HG02885 (cell line): ENCODE results near the gene SKAP2.
"Not testable (repeated sequence)": the region's sequence is repeated elsewhere in the genome, so short reads cannot be mapped to it uniquely, and the experiment has no call there.

Experiments
- ATAC-seq: cut with Tn5 transposase; IDR thresholded peaks from one replicate; pipeline ENCODE4 v1.9.1; 2021; ENCODE audit warnings: mild to moderate bottlenecking; ENCODE audit not compliant: unreplicated experiment, poor library complexity

Gene SKAP2

DNA sequence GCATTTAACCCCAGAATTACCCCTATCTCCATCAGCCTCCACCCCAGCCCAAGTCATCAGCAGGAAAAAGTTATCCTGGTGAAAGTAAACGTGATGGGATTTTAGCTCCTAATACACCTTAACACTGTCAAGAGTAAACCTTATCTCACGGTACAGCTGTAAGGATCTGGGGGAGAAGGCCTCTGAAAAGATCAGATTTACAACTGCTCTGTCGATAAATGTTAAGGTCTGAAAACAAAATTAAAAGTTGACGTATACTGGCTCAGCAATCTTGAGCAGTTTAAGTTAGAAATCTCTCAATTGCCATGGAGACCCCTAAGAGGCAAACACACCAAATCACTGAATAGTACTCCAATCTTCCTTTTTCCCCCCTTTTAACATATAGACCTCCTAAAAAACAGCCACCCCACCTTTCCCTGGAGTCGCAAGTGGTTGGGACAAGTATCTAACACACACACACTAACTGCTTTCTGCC lies 6.1 kb downstream of the SKAP2 start:
- ATAC-seq = no peak

DNA sequence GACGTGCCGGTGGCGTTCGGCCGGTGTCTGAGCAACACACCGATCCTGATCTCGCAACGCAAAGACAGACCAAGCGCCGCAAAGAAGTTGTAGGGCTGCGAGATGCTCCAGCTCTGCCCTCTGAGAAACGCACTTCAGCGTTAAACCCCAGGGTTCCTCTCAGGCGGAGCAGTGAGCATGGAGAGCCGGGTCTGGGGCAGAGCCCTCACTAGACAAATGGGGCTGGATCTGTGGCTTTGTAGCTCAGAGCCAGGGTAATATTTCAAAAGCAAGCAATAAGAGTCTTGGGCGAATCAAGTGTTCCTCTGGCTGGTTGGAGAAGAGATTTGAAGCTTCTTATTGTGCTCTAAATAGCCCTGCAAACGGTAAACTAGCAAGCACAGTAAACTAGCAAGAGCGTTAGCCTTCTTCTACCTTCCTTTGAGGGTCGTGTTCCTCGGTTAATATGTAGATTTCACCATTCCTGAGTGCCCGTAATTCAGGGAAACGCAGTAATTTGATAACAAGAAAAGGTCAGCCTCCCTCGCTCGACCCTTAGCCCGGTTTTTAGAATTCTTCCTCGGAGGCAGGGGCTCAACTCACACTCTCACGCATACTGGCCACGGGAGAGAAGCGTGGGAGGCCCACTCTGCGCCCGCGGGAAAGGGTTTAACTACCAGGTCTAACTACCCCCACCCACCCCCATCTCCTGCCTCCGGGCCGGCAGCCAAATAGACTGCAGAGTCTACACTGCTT lies 6.7 kb downstream of the SKAP2 start:
- no peak for ATAC-seq

DNA sequence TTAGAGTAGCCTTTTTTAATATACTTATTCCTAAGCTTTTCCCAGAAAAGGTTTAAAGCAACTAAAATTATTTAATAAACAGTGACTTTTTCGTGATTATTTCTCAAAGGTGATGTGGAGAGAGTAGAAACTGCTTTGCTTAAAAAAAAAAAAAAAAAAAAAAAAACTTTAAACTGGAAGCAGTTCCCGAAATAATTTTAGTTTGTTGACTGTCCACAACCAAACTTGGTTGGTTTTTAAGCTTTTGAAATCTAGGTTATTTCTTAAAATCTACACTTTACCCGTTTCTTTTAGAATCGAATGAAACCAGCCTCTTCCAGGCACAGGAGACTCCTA lies 7.3 kb downstream of the SKAP2 start:
- no peak for ATAC-seq

DNA sequence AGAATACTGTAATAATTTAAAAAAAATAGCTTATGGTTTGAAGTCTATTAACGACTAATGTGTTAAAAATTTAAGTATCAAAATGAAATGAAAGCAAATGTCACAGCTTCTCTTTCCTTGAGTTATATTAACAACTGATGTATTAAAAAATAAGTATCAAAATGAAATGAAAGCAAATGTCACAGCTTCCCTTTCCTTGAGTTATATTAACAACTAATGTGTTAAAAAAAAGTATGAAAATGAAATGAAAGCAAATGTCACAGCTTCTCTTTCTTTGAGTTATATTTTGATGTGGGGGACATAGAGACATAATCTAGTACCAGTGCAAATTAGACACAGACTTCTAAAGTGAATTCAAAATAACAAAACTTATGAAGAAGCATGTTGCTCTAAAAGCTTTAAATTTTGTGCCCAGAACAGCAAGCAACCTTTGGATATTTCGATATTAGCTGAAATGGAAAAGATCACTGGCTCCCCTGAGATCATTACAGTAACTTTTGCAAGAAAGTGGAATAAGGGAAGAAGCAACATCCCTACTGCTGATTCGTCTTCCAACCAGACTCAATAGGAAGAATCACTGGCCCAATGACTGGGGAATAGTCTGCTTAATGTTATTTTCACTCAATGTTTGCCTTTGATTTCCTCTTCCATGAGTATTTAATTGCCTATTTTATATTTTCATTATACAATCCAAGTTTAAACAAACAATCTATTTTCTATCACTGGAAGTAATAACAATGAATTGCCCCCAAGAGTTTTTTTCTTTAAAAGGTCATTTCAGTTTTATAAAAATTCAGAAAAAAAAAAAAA lies 8.0 kb downstream of the SKAP2 start:
- no peak for ATAC-seq

DNA sequence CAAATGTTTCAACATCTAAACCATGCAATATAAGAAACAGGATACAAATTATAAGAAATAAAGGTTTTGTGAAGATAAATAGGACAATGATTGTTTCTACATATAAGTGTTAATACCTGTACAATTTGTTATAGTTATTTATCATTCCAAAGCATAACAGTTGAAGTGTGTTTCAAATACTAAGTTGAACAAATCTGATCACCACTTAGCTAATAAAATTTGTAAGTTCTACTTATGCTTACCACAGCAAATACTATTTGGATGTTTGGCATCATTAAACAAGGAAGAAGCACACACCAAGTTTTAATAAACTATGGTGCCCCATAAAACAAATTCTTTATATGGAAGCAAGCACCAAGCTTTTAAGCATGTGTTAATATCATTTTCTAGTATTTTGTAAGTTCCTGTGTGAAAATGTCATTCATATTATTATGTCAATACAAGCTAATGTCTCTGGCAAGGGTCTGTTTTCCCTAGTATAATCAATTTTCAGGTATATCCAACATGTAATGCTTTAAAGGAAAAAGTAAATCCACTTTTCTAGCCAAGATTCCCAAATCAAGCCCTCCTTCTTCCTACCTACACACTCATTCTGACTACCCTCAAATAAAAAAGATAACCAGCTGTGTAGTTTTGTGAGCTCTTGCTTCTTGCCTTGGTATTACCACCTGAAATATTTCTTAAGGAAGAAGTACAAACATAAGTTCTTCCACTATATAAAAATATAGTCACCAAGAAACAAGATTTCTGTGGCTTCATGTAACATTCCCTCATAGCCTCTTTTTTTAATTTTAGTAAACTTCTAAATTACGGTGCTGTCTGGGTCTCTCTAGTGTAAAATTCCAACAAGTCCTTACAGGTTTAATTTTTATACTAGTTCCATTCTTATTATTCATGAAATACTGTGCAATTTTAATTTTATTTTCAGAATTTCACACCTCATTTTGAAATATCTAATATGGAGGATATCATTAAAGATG lies 9.2 kb downstream of the SKAP2 start:
- ATAC-seq = no peak

DNA sequence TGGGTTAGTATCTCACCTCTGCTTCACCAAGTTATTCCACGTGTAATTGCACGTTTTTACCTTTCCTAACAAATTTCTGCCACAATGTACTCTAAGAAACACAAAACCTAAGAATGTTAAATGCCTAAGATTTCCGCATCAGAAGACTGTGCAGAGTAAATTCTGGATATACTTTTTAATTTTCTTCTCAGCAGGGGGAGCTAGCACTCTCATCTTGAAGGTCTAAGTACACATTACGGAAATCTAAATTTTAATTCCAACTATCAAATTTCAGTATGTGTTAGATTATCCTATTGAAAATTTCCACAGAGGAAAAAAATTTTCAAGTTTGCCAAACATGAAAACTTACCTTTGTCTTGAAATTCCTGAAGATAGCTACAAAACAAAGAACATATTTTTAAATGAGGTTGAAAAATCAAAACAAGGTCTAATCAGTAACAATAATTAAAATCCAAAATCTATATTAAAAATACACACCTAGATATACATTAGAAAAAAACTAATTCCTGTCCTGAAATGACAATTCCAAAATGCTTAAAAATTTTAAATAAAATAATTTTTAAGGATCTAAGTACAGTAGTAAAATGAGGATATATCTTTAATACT lies 10.5 kb downstream of the SKAP2 start:
- no peak for ATAC-seq

DNA sequence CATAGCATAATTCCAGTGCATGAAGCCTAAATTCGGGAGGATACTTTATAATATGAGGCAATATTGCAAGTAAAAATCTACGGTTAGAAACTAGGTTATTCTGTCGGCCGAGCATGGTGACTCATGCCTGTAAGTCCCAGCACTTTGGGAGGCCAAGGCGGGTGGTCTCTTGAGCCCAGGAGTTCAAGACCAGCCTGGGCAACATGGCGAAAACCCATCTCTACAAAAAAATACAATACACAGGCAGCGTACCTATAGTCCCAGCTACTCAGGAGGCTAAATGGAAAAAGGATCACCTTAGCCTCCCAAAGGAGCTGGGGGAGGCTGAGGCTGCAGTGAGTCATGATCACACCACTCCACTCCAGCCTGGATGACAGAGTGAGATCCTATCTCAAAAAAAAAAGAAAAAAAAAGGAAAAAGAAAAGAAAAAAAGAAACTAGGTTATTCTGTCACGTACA lies 14.2 kb downstream of the SKAP2 start:
- no peak for ATAC-seq

DNA sequence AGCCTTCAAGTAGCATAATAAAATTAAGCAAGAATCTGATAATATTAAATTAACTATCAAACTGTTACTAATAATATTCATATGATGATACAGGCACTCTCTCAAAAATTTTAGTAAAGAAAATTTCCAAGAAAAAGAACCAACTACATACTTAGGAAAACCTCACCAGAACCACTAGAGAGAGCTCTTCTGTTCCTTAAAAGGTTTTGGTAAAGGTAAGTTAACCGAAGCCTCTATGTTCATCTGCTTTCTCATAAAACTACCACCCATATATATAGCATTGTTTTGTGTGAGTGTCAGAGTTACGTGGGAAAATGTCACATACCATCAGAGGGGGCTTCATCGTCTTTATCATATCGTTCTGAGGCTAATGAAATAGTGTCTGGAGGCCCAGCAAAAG lies 20.7 kb downstream of the SKAP2 start:
- ATAC-seq = no peak

DNA sequence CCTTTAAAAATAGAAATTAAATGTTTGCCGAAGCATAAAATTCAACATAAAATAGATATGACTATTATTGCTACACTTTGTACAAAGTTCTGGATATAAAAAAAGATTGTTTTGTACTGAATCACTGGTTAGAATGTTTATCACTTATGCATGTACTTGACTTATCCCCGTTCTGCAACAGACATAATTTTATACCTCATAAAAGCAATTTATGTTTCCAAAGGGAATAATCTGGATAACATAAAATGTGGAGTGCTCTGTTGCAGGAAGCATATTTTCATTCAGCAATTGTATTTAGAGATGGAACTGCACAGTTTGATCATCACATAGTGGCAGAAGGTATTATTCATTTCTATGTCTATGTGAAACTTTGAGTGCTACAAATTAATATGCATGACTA lies 21.5 kb downstream of the SKAP2 start:
- ATAC-seq = no peak

DNA sequence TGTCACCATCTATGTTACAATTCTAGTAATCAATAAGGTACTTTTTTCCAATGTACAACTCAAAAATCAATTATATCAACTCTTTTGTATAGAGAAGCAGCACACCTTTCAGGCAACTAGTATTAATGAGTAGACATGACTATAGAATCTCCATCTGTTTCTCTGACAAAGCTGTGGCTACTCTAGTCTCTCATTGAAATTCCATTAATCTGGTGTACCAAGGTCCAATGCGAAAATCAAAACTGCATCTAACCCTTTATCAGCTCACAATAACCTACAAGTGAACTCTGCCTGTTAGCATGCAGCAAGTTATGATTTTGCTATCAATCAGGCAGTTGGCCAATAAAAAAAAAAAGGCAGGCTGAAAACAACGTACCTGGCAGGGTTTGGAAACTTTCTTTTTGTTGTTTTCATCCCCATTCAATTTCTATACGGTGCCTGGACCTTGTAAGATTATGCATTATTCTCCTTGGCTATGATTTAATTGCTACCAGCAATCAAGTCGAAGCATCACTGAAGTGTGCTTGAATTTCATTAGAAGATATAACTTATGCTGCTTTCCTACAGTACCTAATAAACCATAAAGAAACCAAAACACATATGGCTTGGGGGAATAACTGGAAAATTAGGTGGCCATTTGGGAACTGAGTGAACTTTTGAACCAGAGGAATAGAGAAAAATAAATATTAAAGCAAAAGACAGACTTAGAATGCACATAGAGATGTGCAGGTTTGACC lies 23.2 kb downstream of the SKAP2 start:
- ATAC-seq = no peak

DNA sequence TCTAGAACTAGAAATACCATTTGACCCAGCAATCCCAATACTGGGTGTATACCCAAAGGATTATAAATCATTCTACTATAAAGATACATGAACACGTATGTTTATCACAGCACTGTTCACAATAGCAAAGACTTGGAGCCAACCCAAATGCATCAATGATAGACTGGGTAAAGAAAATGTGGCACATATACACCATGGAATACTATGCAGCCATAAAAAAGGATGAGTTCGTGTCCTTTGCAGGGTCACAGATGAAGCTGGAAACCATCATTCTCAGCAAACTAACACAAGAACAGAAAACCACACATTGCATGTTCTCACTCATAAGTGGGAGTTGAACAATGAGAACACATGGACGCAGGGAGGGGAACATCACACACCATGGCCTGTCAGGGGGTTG lies 27.6 kb downstream of the SKAP2 start:
- ATAC-seq = not testable (repeated sequence)

DNA sequence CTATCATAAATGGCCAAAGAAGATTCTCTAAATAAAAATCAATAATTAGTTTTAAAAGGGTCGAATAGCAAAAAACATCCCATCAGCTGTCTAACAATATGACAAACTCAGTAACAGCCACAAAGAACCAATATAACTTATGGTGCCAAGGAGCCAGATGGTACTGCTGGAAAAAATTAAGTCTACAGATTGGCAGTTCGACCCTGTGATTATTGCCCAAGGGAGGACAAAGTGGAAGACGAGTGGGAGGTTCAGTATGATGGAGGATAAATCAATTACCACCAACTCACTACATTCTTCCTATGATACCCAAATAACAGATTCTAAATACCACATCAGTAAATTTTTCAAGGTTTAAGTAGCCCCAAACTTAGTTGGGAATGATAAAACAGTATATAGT lies 49.0 kb downstream of the SKAP2 start:
- no peak for ATAC-seq

DNA sequence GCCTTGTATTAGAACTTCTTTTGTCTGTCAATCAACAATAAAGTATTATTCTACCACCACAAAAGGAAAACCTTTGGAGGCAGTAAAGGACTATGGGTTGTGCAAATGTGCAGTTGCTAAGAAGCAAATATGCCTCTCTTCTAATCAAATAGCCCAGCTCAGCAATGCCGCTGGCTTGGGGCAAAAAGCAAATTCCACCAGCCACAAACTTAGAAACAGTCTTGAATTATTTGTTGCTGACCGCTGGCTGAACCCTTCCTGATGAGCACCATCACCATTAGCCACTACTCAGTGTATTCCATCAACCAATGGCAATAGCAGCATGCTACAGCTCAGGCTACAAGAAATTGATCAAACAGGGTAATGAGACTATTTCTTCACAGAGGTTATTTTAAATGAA lies 51.0 kb downstream of the SKAP2 start:
- no peak for ATAC-seq

DNA sequence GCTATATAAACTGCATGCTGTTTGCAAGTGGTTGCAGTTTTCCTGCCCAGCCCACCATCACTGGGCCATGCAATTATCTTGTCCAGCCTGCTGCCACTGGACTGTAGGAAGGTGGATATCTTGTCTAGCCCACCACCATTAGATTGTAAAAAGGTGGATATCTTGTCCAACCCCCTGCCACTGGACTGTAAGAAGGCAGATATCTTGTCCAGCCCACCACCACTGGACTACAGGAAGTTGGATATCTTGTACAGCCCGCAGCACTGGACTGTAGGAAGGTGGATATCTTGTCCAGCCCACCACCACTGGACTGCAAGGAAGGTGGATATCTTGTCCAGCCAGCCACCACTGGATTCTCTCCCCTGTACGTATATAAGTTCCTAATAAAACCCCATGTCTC lies 69.8 kb downstream of the SKAP2 start:
- ATAC-seq = no peak

DNA sequence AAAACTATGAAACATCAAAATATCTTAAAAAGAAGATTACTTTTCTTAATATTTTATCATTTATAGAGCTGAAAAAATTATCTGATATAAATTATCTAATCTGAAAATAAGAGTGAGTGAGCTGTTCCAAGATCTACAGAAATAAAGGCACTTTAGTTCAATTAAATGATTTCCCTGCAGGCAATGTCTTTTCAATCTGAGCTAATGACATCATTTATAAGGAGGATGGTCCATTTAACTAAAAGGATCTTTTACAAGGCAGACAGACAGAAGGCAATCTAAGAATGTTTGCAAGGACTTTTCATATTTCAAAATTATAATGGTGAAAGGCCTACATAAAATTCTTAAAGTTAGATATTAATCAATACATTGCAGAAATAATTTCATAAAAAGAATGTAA lies 71.8 kb downstream of the SKAP2 start:
- no peak for ATAC-seq

DNA sequence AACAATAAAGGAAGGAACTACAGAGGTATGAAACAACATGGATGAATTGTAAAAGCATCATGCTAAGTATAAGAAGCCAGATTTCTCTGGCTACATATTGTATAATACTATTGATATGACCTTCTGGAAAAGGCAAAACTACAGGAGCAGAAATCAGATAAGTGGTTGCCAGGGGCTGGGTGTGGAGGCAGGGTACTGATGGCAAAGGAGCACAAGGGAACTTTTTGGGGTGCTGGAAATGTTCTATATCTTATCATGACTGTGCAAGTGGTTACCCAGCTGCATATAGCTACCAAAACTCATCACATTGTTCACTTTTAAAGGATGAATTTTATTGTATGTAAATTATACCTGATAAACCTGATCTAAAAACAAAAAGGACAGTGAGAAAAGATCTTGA lies 72.4 kb downstream of the SKAP2 start:
- ATAC-seq = no peak

DNA sequence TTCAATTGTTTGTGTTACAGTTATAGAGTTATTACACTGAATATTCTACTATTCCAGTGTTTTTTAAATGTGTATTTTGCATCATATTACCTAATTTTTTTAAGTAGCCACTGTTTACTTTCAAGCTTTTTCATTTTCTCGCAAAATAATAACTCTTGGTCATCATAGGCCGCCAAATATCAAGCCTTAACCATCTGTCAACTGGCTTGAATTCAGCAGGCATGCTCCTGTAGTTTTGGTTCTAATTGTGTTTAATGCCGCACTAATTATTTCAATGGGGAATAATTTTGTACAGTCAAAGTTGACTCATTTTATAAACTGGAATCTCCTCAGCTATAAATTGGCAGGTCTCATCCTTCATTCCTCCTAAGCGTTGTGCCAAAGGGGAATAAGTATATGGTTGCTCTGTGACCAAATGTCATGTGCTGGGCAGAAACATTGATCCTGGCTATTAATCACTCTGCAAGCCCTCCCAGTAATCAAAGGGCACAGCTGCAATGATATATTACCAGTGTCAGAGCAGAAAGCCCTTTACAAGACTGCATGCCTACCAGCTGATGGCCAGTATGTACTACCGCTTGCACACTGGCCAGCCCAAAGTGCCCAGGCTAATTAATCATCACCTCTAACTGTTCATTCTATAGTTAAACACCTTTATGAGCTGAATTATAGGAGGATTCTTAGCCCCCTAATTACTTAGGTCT lies 74.8 kb downstream of the SKAP2 start:
- no peak for ATAC-seq

DNA sequence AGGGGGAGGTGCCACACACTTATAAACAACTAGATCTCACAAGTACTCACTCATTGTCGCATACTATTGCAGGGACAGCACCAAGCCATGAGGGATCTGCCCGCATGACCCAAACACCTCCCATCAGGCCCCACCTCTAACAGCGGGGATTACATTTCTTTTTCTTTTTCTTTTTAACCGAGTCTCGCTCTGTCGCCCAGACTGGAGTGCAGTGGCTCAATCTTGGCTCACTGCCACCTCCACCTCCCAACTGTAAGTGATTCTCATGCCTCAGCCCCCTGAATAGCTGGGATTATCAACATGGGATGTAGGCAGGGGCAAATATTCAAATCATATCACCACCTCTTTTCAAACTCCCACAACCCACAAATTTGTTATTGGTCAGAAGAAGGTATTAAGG lies 76.7 kb downstream of the SKAP2 start:
- ATAC-seq = no peak

DNA sequence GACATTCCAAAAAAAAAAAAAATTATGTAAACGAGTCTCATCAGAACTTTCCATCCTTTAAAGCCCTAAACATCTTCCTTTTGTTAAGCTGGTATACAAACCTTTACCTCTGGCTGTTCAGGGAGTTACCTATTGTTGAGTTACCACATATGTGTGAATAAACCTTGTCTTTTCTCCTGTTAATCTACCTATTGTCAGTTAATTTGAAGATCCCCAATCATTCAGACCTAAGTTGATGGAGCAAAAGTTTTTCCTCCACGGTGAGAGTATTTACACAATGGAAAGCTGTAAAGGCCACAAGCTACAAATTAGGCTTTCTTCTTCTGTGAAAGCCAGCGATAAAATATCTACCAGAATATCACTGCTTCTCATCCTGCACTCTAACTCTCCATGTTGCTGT lies 80.3 kb downstream of the SKAP2 start:
- no peak for ATAC-seq
